IMR-90 (cell line): ENCODE measurements around the gene SLC26A11. TPM values are rescaled to one million over a fixed set of nuclear protein-coding genes. Genes with fewer than 3 reads are reported as not detected.
A peak's percentile ranks its signal among the peaks of the same experiment; 100 is the strongest.

ENCODE experiments used
- ATAC-seq: fragments of 200-7000 bp; cut with Tn5 transposase; 2 replicates; pipeline ENCODE4 v1.9.1; 2020; ENCODE audit warnings: low read depth, mild to moderate bottlenecking, moderate library complexity
- BruUV-seq: library from RNA; stranded (reverse); fragments of 400-500 nt; replicated peaks from 2 replicates; lab custom pipeline; 2021; lab: Mats Ljungman, UMichigan
- CTCF ChIA-PET: fragments of 300-600 bp; formaldehyde crosslinking; extraction: SDS; loops from one replicate; lab custom pipeline; 2021; ENCODE audit warnings: antibody characterized with exemption; lab: Yijun Ruan, JAX
- POLR2A ChIA-PET: fragments of 300-600 bp; sonication (Branson Sonifier 250); formaldehyde crosslinking; loops from one replicate; lab custom pipeline; 2022; ENCODE audit warnings: antibody characterized with exemption; ENCODE audit not compliant: unreplicated experiment; lab: Charles Lee
- DNase-seq: peaks from one replicate; pipeline ENCODE4 v3.0.0; 2013
- H2AFZ ChIP-seq: replicated peaks from 2 replicates; pipeline ENCODE3; 2013; ENCODE audit warnings: low read length, mild to moderate bottlenecking; ENCODE audit not compliant: poor library complexity
- H2AK5ac ChIP-seq: 2 replicates; pipeline ENCODE4 v1.6.1; 2013; ENCODE audit warnings: low read depth, low read length, inconsistent platforms
- H2AK9ac ChIP-seq: replicated peaks from 2 replicates; pipeline ENCODE3; 2013; ENCODE audit warnings: mild to moderate bottlenecking, low read depth, low read length, moderate library complexity; ENCODE audit not compliant: poor library complexity
- H2BK120ac ChIP-seq: 2 replicates; pipeline ENCODE4 v1.6.1; 2013; ENCODE audit warnings: low read depth, low read length, inconsistent platforms
- H2BK15ac ChIP-seq: 3 replicates; pipeline ENCODE4 v1.6.1; 2013; ENCODE audit warnings: low read depth, low read length, inconsistent platforms
- H2BK20ac ChIP-seq: 2 replicates; pipeline ENCODE4 v1.6.1; 2013; ENCODE audit warnings: low read depth, mild to moderate bottlenecking, inconsistent platforms, low read length, moderate library complexity
- H2BK5ac ChIP-seq: 2 replicates; pipeline ENCODE4 v1.6.1; 2013; ENCODE audit warnings: mild to moderate bottlenecking, low read depth, low read length, inconsistent platforms; ENCODE audit not compliant: poor library complexity, severe bottlenecking
- H3K14ac ChIP-seq: replicated peaks from 2 replicates; pipeline ENCODE4 v1.6.1; 2013; ENCODE audit warnings: low read depth, low read length, inconsistent platforms
- H3K18ac ChIP-seq: 2 replicates; pipeline ENCODE4 v1.6.1; 2013; ENCODE audit warnings: low read depth, low read length, control low read depth
- H3K23ac ChIP-seq: 2 replicates; pipeline ENCODE4 v1.6.1; 2013; ENCODE audit warnings: low read depth, low read length, inconsistent platforms
- H3K27ac ChIP-seq: 2 replicates; pipeline ENCODE4 v1.5.1; 2013; ENCODE audit warnings: mild to moderate bottlenecking, control low read depth, low read length; ENCODE audit not compliant: insufficient read depth
- H3K27me3 ChIP-seq: 2 replicates; pipeline ENCODE4 v1.6.1; 2013; ENCODE audit warnings: low read length; ENCODE audit not compliant: control insufficient read depth, insufficient read depth
- H3K36me3 ChIP-seq: 2 replicates; pipeline ENCODE4 v1.6.1; 2013; ENCODE audit warnings: low read length, mixed read lengths; ENCODE audit not compliant: control insufficient read depth, insufficient read depth
- H3K4ac ChIP-seq: 2 replicates; pipeline ENCODE4 v1.6.1; 2013; ENCODE audit warnings: low read depth, low read length, inconsistent platforms
- H3K4me1 ChIP-seq: 2 replicates; pipeline ENCODE4 v1.6.1; 2013; ENCODE audit warnings: low read length, mixed read lengths; ENCODE audit not compliant: control insufficient read depth, insufficient read depth
- H3K4me2 ChIP-seq: 2 replicates; pipeline ENCODE4 v1.6.1; 2013; ENCODE audit warnings: low read depth, mild to moderate bottlenecking, control low read depth, low read length, moderate library complexity
- H3K4me3 ChIP-seq: 2 replicates; pipeline ENCODE4 v1.5.1; 2013; ENCODE audit warnings: low read depth, mild to moderate bottlenecking, control low read depth, low read length, moderate library complexity; ENCODE audit not compliant: insufficient read depth
- H3K56ac ChIP-seq: 2 replicates; pipeline ENCODE4 v1.6.1; 2013; ENCODE audit warnings: low read length, inconsistent platforms; ENCODE audit not compliant: insufficient read depth; ENCODE audit errors: extremely low read depth
- H3K79me1 ChIP-seq, 2 experiments: 2 replicates each; pipeline ENCODE4 v1.6.1; 2013; ENCODE audit warnings: low read length in 2 of 2, inconsistent platforms in 1 of 2, low read depth in 1 of 2
- H3K9ac ChIP-seq: 2 replicates; pipeline ENCODE4 v1.6.1; 2013; ENCODE audit warnings: low read depth, low read length, control low read depth
- H3K9me1 ChIP-seq: 2 replicates; pipeline ENCODE4 v1.6.1; 2013; ENCODE audit warnings: low read length, inconsistent platforms; ENCODE audit not compliant: insufficient read depth
- H3K9me3 ChIP-seq: 2 replicates; pipeline ENCODE4 v1.6.1; 2013; ENCODE audit warnings: low read length; ENCODE audit not compliant: control insufficient read depth, insufficient read depth
- H4K20me1 ChIP-seq: 2 replicates; pipeline ENCODE4 v1.6.1; 2013; ENCODE audit warnings: low read length, inconsistent platforms; ENCODE audit not compliant: insufficient read depth
- H4K5ac ChIP-seq: 2 replicates; pipeline ENCODE4 v1.6.1; 2013; ENCODE audit warnings: mild to moderate bottlenecking, low read depth, low read length, control low read depth
- H4K8ac ChIP-seq, 2 experiments: 2 replicates each; pipeline ENCODE4 v1.6.1; 2013; ENCODE audit warnings: low read depth in 2 of 2, low read length in 2 of 2, control low read depth in 1 of 2, inconsistent platforms in 1 of 2
- H4K91ac ChIP-seq: 2 replicates; pipeline ENCODE4 v1.6.1; 2013; ENCODE audit warnings: low read depth, low read length, inconsistent platforms; ENCODE audit not compliant: insufficient read depth
- BHLHE40 ChIP-seq: fragments of 150-350 bp; IDR thresholded peaks from 2 replicates; pipeline ENCODE4 v1.6.1; 2016; ENCODE audit warnings: mild to moderate bottlenecking, low read depth, low read length
- CEBPB ChIP-seq: IDR thresholded peaks from 2 replicates; pipeline ENCODE4 v1.6.1; 2012; ENCODE audit warnings: low read depth, low read length, improper control_type of control experiment
- CTCF ChIP-seq: conservative IDR thresholded peaks from 2 replicates; pipeline ENCODE4 v1.5.1; 2012; ENCODE audit warnings: mild to moderate bottlenecking, low read depth, low read length, improper control_type of control experiment
- ELK1 ChIP-seq: fragments of 150-350 bp; IDR thresholded peaks from 2 replicates; pipeline ENCODE4 v1.6.1; 2016; ENCODE audit warnings: low read depth, mild to moderate bottlenecking, low read length, moderate library complexity, borderline replicate concordance
- MAFK ChIP-seq: IDR thresholded peaks from 2 replicates; pipeline ENCODE4 v1.6.1; 2012; ENCODE audit warnings: low read depth, low read length, improper control_type of control experiment
- MAZ ChIP-seq: IDR thresholded peaks from 2 replicates; pipeline ENCODE4 v1.6.1; 2012; ENCODE audit warnings: low read depth, mild to moderate bottlenecking, low read length, improper control_type of control experiment, moderate library complexity, borderline replicate concordance
- MXI1 ChIP-seq: IDR thresholded peaks from 2 replicates; pipeline ENCODE4 v1.6.1; 2012; ENCODE audit warnings: low read depth, mild to moderate bottlenecking, low read length, moderate library complexity, borderline replicate concordance
- NFE2L2 ChIP-seq: fragments of 150-350 bp; IDR thresholded peaks from 2 replicates; pipeline ENCODE4 v1.6.1; 2016; ENCODE audit warnings: low read depth, mild to moderate bottlenecking, low read length
- RCOR1 ChIP-seq: IDR thresholded peaks from 2 replicates; pipeline ENCODE4 v1.6.1; 2012; ENCODE audit warnings: mild to moderate bottlenecking, low read length, improper control_type of control experiment; ENCODE audit not compliant: insufficient replicate concordance
- RFX5 ChIP-seq: IDR thresholded peaks from 2 replicates; pipeline ENCODE4 v1.8.0; 2012; ENCODE audit warnings: low read depth, mild to moderate bottlenecking, low read length, moderate library complexity
- USF2 ChIP-seq: fragments of 150-350 bp; IDR thresholded peaks from 2 replicates; pipeline ENCODE4 v1.6.1; 2017; ENCODE audit warnings: mild to moderate bottlenecking, antibody characterized with exemption, low read length, low read depth
- WGBS, 2 experiments: methylation state at CpG; one replicate each; pipeline versions ENCODE4 v1.1.5 to v1.1.7; 2013; ENCODE audit warnings: missing lambda C conversion rate in 2 of 2; ENCODE audit not compliant: insufficient read length in 1 of 2; ENCODE audit errors: extremely low coverage in 2 of 2; 5-methylcytosine and 5-hydroxymethylcytosine counted together
- dilution Hi-C: fragments of 300-500 bp; cut with HindIII; formaldehyde crosslinking; loops from one replicate; pipeline ENCODE4 v1.14.3; 2018; ENCODE audit warnings: low sequenced_read_pairs; ENCODE audit not compliant: unreplicated experiment
- in situ Hi-C: fragments of 300-500 bp; cut with MboI; formaldehyde crosslinking; loops from 3 replicates; pipeline ENCODE4 v1.14.3; 2019; ENCODE audit warnings: low sequenced_read_pairs, inconsistent platforms, mixed read lengths
- intact Hi-C: fragments of 100-400 bp; cut with micrococcal nuclease; formaldehyde crosslinking; loops from 2 replicates; pipeline ENCODE4 v1.10.0; 2022
- polyA plus RNA-seq, 3 experiments: library from polyadenylated mRNA; depleted of rRNA; stranded (reverse); fragments of >200 nt; gene quantifications; 2 replicates each; pipeline ENCODE4 v1.2.3, GENCODE V29; 2012; ENCODE audit warnings: low replicate concordance in 1 of 3
- total RNA-seq: library from RNA; depleted of rRNA; stranded (reverse); fragments of >200 nt; gene quantifications from 2 replicates; pipeline ENCODE4 v1.2.3, GENCODE V29; 2012

Gene SLC26A11
- total and polyA plus RNA-seq, 2 of the 4 experiments (the other 2 are of a cell fraction): 3.2 to 15.6 TPM

GRCh38 chr17:80263253-80264204 is 43.3 kb downstream of the SLC26A11 start:
- peak overlapping the region; percentile 61; the same call in 1 of the 2 replicates for H3K14ac ChIP-seq
- peak overlapping the region; percentile 27; the same call in 1 of the 2 replicates for H4K91ac ChIP-seq
- peak overlapping the region; percentile 69 for H2AFZ ChIP-seq
- H3K4me3 ChIP-seq: 0 out of 2 replicates have a peak overlapping the region, but pooled peaks have one; percentile 1
- no peaks in the 10 kb centered on the region for H3K9me3 ChIP-seq
- H3K79me1 ChIP-seq: peaks cover 16 to 48% of the 10 kb centered on the region in 2 experiments; a peak in 2 of 4 replicates
- peak overlapping the region; percentile 20; the same call in 1 of the 2 replicates for H4K5ac ChIP-seq
- 0 out of 2 replicates have a peak, but pooled peaks cover 3% of the 10 kb centered on the region for H3K9me1 ChIP-seq
- no peak overlapping the region for H3K18ac ChIP-seq
- 0 out of 2 replicates have a peak overlapping the region, but pooled peaks have one; percentile 49 for H3K56ac ChIP-seq
- DNase-seq: peak; percentile 89
- peaks cover 20% of the 10 kb centered on the region for H3K4me1 ChIP-seq
- H2BK5ac ChIP-seq: peak overlapping the region; percentile 48
- peak overlapping the region; percentile 79 for H3K4me2 ChIP-seq
- no peak overlapping the region for H2BK20ac ChIP-seq
- H3K27ac ChIP-seq: peak overlapping the region; percentile 66
- H2AK5ac ChIP-seq: peak overlapping the region; percentile 78
- H3K23ac ChIP-seq: no peak overlapping the region
- dilution Hi-C loops (no loop called here), intact Hi-C loops (loop anchor here (5.0 kb wide), 2 partner anchors 41 to 256 kb away; partner anchors contain the start of genes SGSH and SLC26A11), in situ Hi-C loops (no loop called here)
- no TSS peak for BruUV-seq
- no peaks in the 10 kb centered on the region for H3K27me3 ChIP-seq
- peak overlapping the region; percentile 84 for H3K4ac ChIP-seq
- peak overlapping the region; percentile 26 to 76 for H4K8ac ChIP-seq
- H2BK120ac ChIP-seq: peak overlapping the region; percentile 29
- peaks cover 22% of the 10 kb centered on the region for H3K36me3 ChIP-seq
- no peaks in the 10 kb centered on the region; the same call in 1 of the 2 replicates for H4K20me1 ChIP-seq
- POLR2A ChIA-PET: interaction anchor here (0.7 kb wide), 1 partner anchor 32 kb away, joined by 6 read pairs; no protein-coding TSS in a partner anchor
- peak; percentile 46 for ATAC-seq
- no peak overlapping the region for H2BK15ac ChIP-seq
- peak overlapping the region; percentile 92 for H2AK9ac ChIP-seq
- H3K9ac ChIP-seq: peak overlapping the region; percentile 32
- CTCF ChIA-PET: no interaction called here
- 42% methylated on average over 2 of the region's 19 CpGs; no CpG with 5 or more reads in 1 of the 2 experiments for whole genome bisulfite sequencing, 2 experiments
- no peak for TF ChIP-seq MXI1
- TF ChIP-seq NFE2L2: no peak
- TF ChIP-seq BHLHE40: peak; percentile 45; the same call in 1 of the 2 replicates
- TF ChIP-seq MAFK: no peak
- peak; percentile 96 for TF ChIP-seq USF2
- TF ChIP-seq RCOR1: no peak
- TF ChIP-seq CTCF: peak; percentile 28; the same call in 1 of the 2 replicates
- no peak for TF ChIP-seq ELK1
- no peak for TF ChIP-seq CEBPB
- no peak for TF ChIP-seq MAZ
- TF ChIP-seq RFX5: no peak
